Keratinocyte (primary cell): Measurements from ENCODE around the gene SLC27A2. TPM values are rescaled to one million over a fixed set of nuclear protein-coding genes. Genes with fewer than 3 reads are reported as not detected.

Source experiments
- DNase-seq: peaks from one replicate; pipeline ENCODE4 v3.0.0-alpha.2; 2011; ENCODE audit warnings: low read depth, missing footprints, low spot score
- FAIRE-seq: peaks from 2 replicates; lab custom pipeline; 2011; peaks lifted over from hg19 to GRCh38; lab: Jason Lieb, UNC
- H2AFZ ChIP-seq: 2 replicates; pipeline ENCODE4 v1.6.0; 2012; ENCODE audit warnings: low read length, control low read depth, inconsistent platforms; ENCODE audit not compliant: control insufficient read depth
- H3K27ac ChIP-seq: 2 replicates; pipeline ENCODE4 v1.5.1; 2011; ENCODE audit warnings: low read length; ENCODE audit not compliant: control insufficient read depth, insufficient read depth
- H3K27me3 ChIP-seq: 3 replicates; pipeline ENCODE4 v1.6.0; 2011; ENCODE audit warnings: low read length; ENCODE audit not compliant: control insufficient read depth, insufficient read depth; ENCODE audit errors: extremely low read depth
- H3K36me3 ChIP-seq, 2 experiments: 2 replicates in 1 of 2; 3 replicates in 1 of 2; pipeline ENCODE4 v1.5.1; 2011; ENCODE audit warnings: low read length in 2 of 2, mild to moderate bottlenecking in 1 of 2; ENCODE audit not compliant: control insufficient read depth in 2 of 2, insufficient read depth in 2 of 2; ENCODE audit errors: extremely low read depth in 1 of 2
- H3K4me1 ChIP-seq: 3 replicates; pipeline ENCODE4 v1.5.1; 2011; ENCODE audit warnings: low read length; ENCODE audit not compliant: control insufficient read depth, insufficient read depth; ENCODE audit errors: extremely low read depth
- H3K4me2 ChIP-seq: 3 replicates; pipeline ENCODE4 v1.6.0; 2011; ENCODE audit warnings: low read depth, low read length; ENCODE audit not compliant: control insufficient read depth, insufficient read depth; ENCODE audit errors: extremely low read depth
- H3K4me3 ChIP-seq, 3 experiments: fragments of 200-600 bp in 1 of 3; sonication (generic) in 1 of 3; 2 replicates in 2 of 3; 3 replicates in 1 of 3; pipeline ENCODE4 v1.5.1; 2011 to 2016; ENCODE audit warnings: low read length in 3 of 3, mild to moderate bottlenecking in 3 of 3, control low read depth in 2 of 3, inconsistent platforms in 1 of 3, low read depth in 1 of 3, mixed read lengths in 1 of 3, mixed run types in 1 of 3, moderate library complexity in 1 of 3; ENCODE audit not compliant: control insufficient read depth in 2 of 3, insufficient read depth in 2 of 3; ENCODE audit errors: extremely low read depth in 1 of 3
- H3K79me2 ChIP-seq: 2 replicates; pipeline ENCODE4 v1.6.0; 2012; ENCODE audit warnings: low read length; ENCODE audit not compliant: control insufficient read depth, insufficient read depth
- H3K9ac ChIP-seq: 3 replicates; pipeline ENCODE4 v1.6.0; 2011; ENCODE audit warnings: low read length; ENCODE audit not compliant: control insufficient read depth, insufficient read depth; ENCODE audit errors: extremely low read depth
- H3K9me1 ChIP-seq: 3 replicates; pipeline ENCODE4 v1.6.0; 2011; ENCODE audit warnings: low read length; ENCODE audit not compliant: control insufficient read depth, insufficient read depth; ENCODE audit errors: extremely low read depth
- H3K9me3 ChIP-seq: 2 replicates; pipeline ENCODE4 v1.5.1; 2012; ENCODE audit warnings: low read depth, low read length; ENCODE audit not compliant: control insufficient read depth
- H4K20me1 ChIP-seq: 3 replicates; pipeline ENCODE4 v1.6.0; 2011; ENCODE audit warnings: low read length; ENCODE audit not compliant: control insufficient read depth, insufficient read depth; ENCODE audit errors: extremely low read depth
- CTCF ChIP-seq, 3 experiments: IDR thresholded peaks in 1 of 3; conservative IDR thresholded peaks in 1 of 3; optimal IDR thresholded peaks in 1 of 3; 2 replicates in 2 of 3; 3 replicates in 1 of 3; pipeline versions ENCODE3 to v1.5.1; 2011; ENCODE audit warnings: low read length in 3 of 3, mild to moderate bottlenecking in 3 of 3, moderate library complexity in 2 of 3, control low read depth in 1 of 3, inconsistent platforms in 1 of 3; ENCODE audit not compliant: insufficient read depth in 2 of 3; ENCODE audit errors: extremely low read depth in 1 of 3
- EZH2 ChIP-seq: IDR thresholded peaks from one replicate; pipeline ENCODE4 v1.6.1; 2012; ENCODE audit warnings: inconsistent platforms, mild to moderate bottlenecking, low read length, moderate library complexity
- dilution Hi-C: fragments of 300-500 bp; cut with MboI; formaldehyde crosslinking; loops from one replicate; pipeline ENCODE4 v1.7.0; 2020; ENCODE audit warnings: low sequenced_read_pairs; ENCODE audit not compliant: extremely low pct_ligation_motif_present
- polyA plus RNA-seq, 5 experiments: library from polyadenylated mRNA; depleted of rRNA in 3 of 5; stranded (reverse) in 3 of 5; stranded (forward) in 1 of 5; unstranded in 1 of 5; fragments of >200 nt; gene quantifications; 1 replicate in 1 of 5; 2 replicates in 3 of 5; 3 replicates in 1 of 5; pipeline versions ENCODE4 v1.2.1 to v1.2.3, GENCODE V29; 2011 to 2012; ENCODE audit warnings: missing spikeins in 2 of 5, low read depth in 1 of 5, low replicate concordance in 1 of 5

The SLC27A2 gene
- polyA plus RNA-seq, 1 donor (not counting 4 experiments of a cell fraction or from before 2014, with no cell fraction given): 0.34 TPM

GRCh38 chr15:50134524-50135024 is 47.4 kb upstream of the SLC27A2 start:
- Histone ChIP-seq H2AFZ (no peak overlapping the region), H3K4me2 (peak overlapping the region; percentile 22), H4K20me1 (no peaks in the 10 kb centered on the region), H3K27ac (peak overlapping the region; percentile 61), H3K79me2 (no peaks in the 10 kb centered on the region), H3K9me1 (no peaks in the 10 kb centered on the region), H3K27me3 (no peaks in the 10 kb centered on the region), H3K4me1 (peaks cover 24% of the 10 kb centered on the region), H3K4me3 (no peak overlapping the region), H3K36me3 (no peaks in the 10 kb centered on the region), H3K9ac (no peak overlapping the region), H3K9me3 (no peaks in the 10 kb centered on the region)
- FAIRE-seq: peak; percentile 84
- TF ChIP-seq CTCF (optimal IDR thresholded peaks at IDR 0.05 in 1 of 3, IDR thresholded peaks at IDR 0.05 in 1 of 3, conservative IDR thresholded peaks at IDR 0.05 in 1 of 3; ENCODE audit: extremely low read depth in 1 of 3, insufficient read depth in 2 of 3, low read length in 3 of 3): no peak
- no peak for TF ChIP-seq EZH2
- dilution Hi-C loops: no loop called here
- peak; percentile 33 for DNase-seq

- peak overlapping the region; percentile 61 for H3K27ac ChIP-seq
- no peaks in the 10 kb centered on the region for H3K9me3 ChIP-seq
- no peaks in the 10 kb centered on the region for H3K79me2 ChIP-seq
- H3K9ac ChIP-seq: no peak overlapping the region
- no peak for TF ChIP-seq EZH2
- no peak for TF ChIP-seq CTCF (optimal IDR thresholded peaks at IDR 0.05 in 1 of 3, IDR thresholded peaks at IDR 0.05 in 1 of 3, conservative IDR thresholded peaks at IDR 0.05 in 1 of 3; ENCODE audit: extremely low read depth in 1 of 3, insufficient read depth in 2 of 3, low read length in 3 of 3)
- peaks cover 24% of the 10 kb centered on the region for H3K4me1 ChIP-seq
- FAIRE-seq (no peak), DNase-seq (no peak)
- no peaks in the 10 kb centered on the region for H3K9me1 ChIP-seq
- H3K27me3 ChIP-seq: no peaks in the 10 kb centered on the region
- no peaks in the 10 kb centered on the region for H4K20me1 ChIP-seq
- H3K4me3 ChIP-seq: no peak overlapping the region
- H3K4me2 ChIP-seq: peak overlapping the region; percentile 22
- H3K36me3 ChIP-seq: no peaks in the 10 kb centered on the region
- H2AFZ ChIP-seq: no peak overlapping the region
- dilution Hi-C loops: no loop called here
Observed at GRCh38 chr15:50135031-50135551, 46.9 kb upstream of the SLC27A2 start.
